Ascending aorta (tissue), 2 donors: ENCODE results near the gene CPPED1. TPM values are rescaled to one million over a fixed set of nuclear protein-coding genes. Genes with fewer than 3 reads are reported as not detected.

Source experiments
- DNase-seq, 2 donors: peaks; one replicate each; pipeline ENCODE4 v3.0.0-alpha.2; 2019; ENCODE audit warnings: low spot score in 2 of 2
- H3K27ac ChIP-seq, 2 donors: fragments of 200-600 bp; sonication (generic); one replicate each; pipeline ENCODE4 v1.5.1; 2016 to 2017; ENCODE audit warnings: mild to moderate bottlenecking in 1 of 2
- H3K27me3 ChIP-seq: fragments of 200-600 bp; sonication (generic); one replicate; pipeline ENCODE4 v1.5.1; 2017
- H3K36me3 ChIP-seq, 2 donors: fragments of 200-600 bp; sonication (generic); one replicate each; pipeline ENCODE4 v1.5.1; 2016
- H3K4me1 ChIP-seq, 2 donors: fragments of 200-600 bp; sonication (generic); one replicate each; pipeline ENCODE4 v1.5.1; 2016 to 2017; ENCODE audit warnings: mild to moderate bottlenecking in 1 of 2
- H3K4me3 ChIP-seq, 2 donors: fragments of 200-600 bp; sonication (generic); one replicate each; pipeline ENCODE4 v1.5.1; 2016 to 2017; ENCODE audit warnings: mild to moderate bottlenecking in 1 of 2
- H3K9me3 ChIP-seq, 2 donors: fragments of 200-600 bp; sonication (generic); one replicate each; pipeline ENCODE4 v1.5.1; 2016
- intact Hi-C: fragments of 100-400 bp; cut with DNase I; formaldehyde crosslinking; loops from one replicate; pipeline ENCODE4 v1.15.1; 2023
- total RNA-seq: library from RNA; depleted of rRNA; stranded (reverse); fragments of >200 nt; gene quantifications from one replicate; pipeline ENCODE4 v1.1.0, GENCODE V29; 2016
- TF ChIP-seq, protein P1 (sequence below), 3 experiments: fragments of 200-600 bp in 2 of 3; fragments of 450-650 bp in 1 of 3; sonication (generic) in 2 of 3; IDR thresholded peaks; one replicate each; pipeline ENCODE4 v1.5.1; 2016 to 2019; ENCODE audit warnings: antibody characterized with exemption in 3 of 3, mild to moderate bottlenecking in 1 of 3, moderate library complexity in 1 of 3

Gene CPPED1
- total RNA-seq, 1 donor from 2014 or later = 13.3 TPM

DNA sequence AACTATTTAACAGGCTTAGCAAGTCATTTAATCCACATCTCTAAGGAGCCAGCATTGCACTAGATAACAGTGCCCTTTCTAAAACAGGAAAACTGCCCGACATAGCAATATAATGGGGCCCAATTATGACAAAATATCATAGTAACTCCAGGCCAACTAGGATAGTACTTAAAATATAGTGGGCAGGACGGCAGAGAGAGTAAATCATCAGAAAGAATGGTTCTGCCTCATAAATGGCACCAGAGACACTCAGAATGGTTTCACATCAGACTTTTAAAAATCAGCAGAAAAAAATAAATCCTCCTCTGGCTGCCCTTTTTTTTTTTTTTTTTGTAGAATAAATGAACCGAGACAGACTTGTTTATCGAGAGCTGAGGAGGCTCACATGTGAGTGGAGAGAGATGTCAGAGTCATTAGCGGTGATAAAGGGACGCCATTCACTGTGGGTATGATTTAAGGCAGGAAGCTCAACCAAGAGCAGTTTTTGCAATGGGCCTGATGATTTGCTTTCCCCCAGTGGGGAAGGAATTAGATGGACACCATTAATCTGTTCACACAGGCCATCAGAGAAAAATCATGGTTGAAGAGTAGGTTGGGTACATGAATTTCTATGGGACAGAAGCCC, 62.6 kb downstream of the CPPED1 start:
- Histone ChIP-seq H3K27me3 (no peaks in the 10 kb centered on the region), H3K4me3 (no peak overlapping the region), H3K4me1 (no peaks in the 10 kb centered on the region), H3K36me3 (peaks cover 0 to 14% of the 10 kb centered on the region in 2 donors), H3K27ac (no peak overlapping the region), H3K9me3 (peaks cover 0 to 15% of the 10 kb centered on the region in 2 donors)
- TF ChIP-seq, protein P1, sequence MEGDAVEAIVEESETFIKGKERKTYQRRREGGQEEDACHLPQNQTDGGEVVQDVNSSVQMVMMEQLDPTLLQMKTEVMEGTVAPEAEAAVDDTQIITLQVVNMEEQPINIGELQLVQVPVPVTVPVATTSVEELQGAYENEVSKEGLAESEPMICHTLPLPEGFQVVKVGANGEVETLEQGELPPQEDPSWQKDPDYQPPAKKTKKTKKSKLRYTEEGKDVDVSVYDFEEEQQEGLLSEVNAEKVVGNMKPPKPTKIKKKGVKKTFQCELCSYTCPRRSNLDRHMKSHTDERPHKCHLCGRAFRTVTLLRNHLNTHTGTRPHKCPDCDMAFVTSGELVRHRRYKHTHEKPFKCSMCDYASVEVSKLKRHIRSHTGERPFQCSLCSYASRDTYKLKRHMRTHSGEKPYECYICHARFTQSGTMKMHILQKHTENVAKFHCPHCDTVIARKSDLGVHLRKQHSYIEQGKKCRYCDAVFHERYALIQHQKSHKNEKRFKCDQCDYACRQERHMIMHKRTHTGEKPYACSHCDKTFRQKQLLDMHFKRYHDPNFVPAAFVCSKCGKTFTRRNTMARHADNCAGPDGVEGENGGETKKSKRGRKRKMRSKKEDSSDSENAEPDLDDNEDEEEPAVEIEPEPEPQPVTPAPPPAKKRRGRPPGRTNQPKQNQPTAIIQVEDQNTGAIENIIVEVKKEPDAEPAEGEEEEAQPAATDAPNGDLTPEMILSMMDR (IDR thresholded peaks at IDR 0.05) = no peak
- no peak for DNase-seq
- intact Hi-C loops = no loop called here

DNA sequence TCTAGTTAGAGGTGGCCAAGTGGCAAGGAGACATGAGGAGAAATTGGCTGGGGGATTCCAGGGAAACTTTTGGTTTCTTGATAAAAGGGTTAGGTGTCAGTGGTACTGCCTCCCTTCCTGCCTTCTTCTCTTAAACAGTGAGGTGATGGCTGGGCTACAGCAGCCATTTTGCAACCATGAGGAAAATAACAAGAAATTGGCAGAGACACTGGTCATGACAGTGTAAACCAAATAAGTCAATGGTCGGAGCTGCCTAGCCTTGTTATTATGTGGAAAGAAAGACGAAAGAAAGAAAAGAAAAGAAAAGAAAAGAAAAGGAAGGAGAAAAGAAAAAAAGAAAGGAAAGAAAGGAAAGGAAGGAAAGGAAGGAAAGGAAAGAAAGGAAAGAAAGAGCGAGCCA, 63.9 kb downstream of the CPPED1 start:
- H3K36me3 ChIP-seq = peaks cover 0 to 14% of the 10 kb centered on the region in 2 donors
- no peak overlapping the region for H3K4me3 ChIP-seq
- no peak for DNase-seq
- H3K9me3 ChIP-seq = peaks cover 0 to 5% of the 10 kb centered on the region in 2 donors
- intact Hi-C loops = no loop called here
- H3K27me3 ChIP-seq = no peaks in the 10 kb centered on the region
- no peak overlapping the region for H3K27ac ChIP-seq
- H3K4me1 ChIP-seq = no peaks in the 10 kb centered on the region
- TF ChIP-seq, protein P1 (IDR thresholded peaks at IDR 0.05) = no peak

DNA sequence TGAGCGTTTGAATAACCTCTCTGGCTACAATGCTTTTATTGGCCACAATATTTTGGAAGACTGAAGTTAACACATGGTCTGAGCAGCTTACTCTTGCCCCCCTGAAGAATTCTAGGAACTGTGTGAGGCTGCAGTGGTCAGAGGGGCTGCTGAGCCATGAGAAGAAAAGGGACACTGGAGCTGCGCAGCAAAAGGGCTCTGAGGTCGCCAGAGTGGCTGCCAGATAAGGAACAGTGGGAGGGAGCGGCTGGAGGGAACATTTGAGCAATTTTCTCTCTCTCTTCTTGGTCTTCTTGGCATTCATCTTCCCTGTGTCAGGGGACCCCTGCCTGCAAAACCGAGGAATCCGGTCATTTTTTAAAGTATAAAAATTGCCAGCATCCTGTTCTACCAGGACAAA, 66.1 kb downstream of the CPPED1 start:
- H3K4me3 ChIP-seq = no peak overlapping the region
- TF ChIP-seq, protein P1 (IDR thresholded peaks at IDR 0.05) = no peak
- no peak overlapping the region for H3K27ac ChIP-seq
- no peaks in the 10 kb centered on the region for H3K4me1 ChIP-seq
- intact Hi-C loops = no loop called here
- no peaks in the 10 kb centered on the region for H3K27me3 ChIP-seq
- H3K9me3 ChIP-seq = peaks cover 5 to 8% of the 10 kb centered on the region in 2 donors
- DNase-seq = no peak
- H3K36me3 ChIP-seq = peaks cover 0 to 14% of the 10 kb centered on the region in 2 donors

DNA sequence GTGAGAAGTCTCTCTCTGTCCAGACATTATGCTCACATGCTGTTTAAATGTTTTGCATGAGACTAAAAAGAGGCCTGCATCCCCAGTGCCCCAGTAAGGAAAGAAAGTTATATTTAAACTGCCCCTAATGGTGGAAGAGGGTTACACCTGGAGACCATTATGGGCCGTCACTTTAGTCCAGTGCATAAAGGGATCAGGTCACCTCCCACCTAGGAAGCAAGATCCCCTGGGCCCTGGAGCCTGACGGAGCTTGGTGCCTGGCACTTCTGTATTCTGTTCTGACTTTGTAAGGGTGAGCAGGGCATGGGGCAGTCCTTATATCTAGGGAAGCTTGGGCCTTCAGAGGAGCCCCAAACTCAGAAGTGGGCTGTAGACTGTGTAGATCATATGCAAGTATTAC, 67.9 kb downstream of the CPPED1 start:
- TF ChIP-seq, protein P1 (IDR thresholded peaks at IDR 0.05) = no peak
- peaks cover 11 to 13% of the 10 kb centered on the region in 2 donors for H3K9me3 ChIP-seq
- no peak overlapping the region for H3K4me3 ChIP-seq
- H3K27ac ChIP-seq = no peak overlapping the region
- peaks cover 0 to 9% of the 10 kb centered on the region in 2 donors for H3K36me3 ChIP-seq
- intact Hi-C loops = no loop called here
- no peak for DNase-seq
- no peaks in the 10 kb centered on the region for H3K4me1 ChIP-seq
- no peaks in the 10 kb centered on the region for H3K27me3 ChIP-seq

DNA sequence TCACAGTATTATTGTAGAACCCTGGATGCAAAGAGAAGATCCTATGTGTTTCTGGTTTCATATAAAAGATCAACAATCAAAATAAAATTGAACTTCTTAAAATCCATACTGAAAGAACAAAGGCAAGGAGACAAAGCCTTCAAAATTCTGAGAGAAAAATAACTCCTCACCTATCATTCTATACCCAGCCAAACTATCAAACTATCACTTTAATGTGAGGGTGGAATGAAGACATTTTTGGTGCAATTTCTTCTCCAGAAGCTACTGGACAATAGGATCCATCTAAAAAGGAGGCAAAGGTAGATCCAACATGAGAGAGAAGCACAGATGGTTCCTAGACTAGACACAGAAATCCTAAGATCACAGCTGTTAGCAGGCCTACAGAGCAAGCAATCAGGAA, 71.1 kb downstream of the CPPED1 start:
- H3K36me3 ChIP-seq = peaks cover 0 to 6% of the 10 kb centered on the region in 2 donors
- no peak overlapping the region for H3K27ac ChIP-seq
- H3K4me3 ChIP-seq = no peak overlapping the region
- peaks cover 0 to 4% of the 10 kb centered on the region in 2 donors for H3K4me1 ChIP-seq
- TF ChIP-seq, protein P1 (IDR thresholded peaks at IDR 0.05) = no peak
- H3K27me3 ChIP-seq = no peaks in the 10 kb centered on the region
- H3K9me3 ChIP-seq = peaks cover 11 to 13% of the 10 kb centered on the region in 2 donors
- intact Hi-C loops = no loop called here
- no peak for DNase-seq
